Testis (tissue), 2 donors: ENCODE data around the gene UBXN10.

Experiments used
- CTCF ChIP-seq, 3 experiments: fragments of 450-650 bp in 2 of 3; fragments of 200-600 bp in 1 of 3; sonication (generic) in 1 of 3; IDR thresholded peaks; one replicate each; pipeline ENCODE4 v1.5.1; 2016 to 2019; ENCODE audit warnings: antibody characterized with exemption in 3 of 3, mild to moderate bottlenecking in 2 of 3, moderate library complexity in 1 of 3
- POLR2A ChIP-seq: fragments of 450-650 bp; IDR thresholded peaks from one replicate; pipeline ENCODE4 v1.6.1; 2017; ENCODE audit warnings: antibody characterized with exemption, mild to moderate bottlenecking, moderate library complexity

GRCh38 chr1:20237646-20238045, 51.8 kb downstream of the UBXN10 start:
- TF ChIP-seq CTCF (IDR thresholded peaks at IDR 0.05): no peak
- no peak for TF ChIP-seq POLR2A
